ENCODE results near the gene NELFA. TPM values are rescaled to one million over a fixed set of nuclear protein-coding genes. Genes with fewer than 3 reads are reported as not detected.
"Not testable (repeated sequence)": the region's sequence is repeated elsewhere in the genome, so short reads cannot be mapped to it uniquely, and the experiment has no call there.

The NELFA gene
- total RNA-seq, 1 donor, result 19.9 TPM

DNA sequence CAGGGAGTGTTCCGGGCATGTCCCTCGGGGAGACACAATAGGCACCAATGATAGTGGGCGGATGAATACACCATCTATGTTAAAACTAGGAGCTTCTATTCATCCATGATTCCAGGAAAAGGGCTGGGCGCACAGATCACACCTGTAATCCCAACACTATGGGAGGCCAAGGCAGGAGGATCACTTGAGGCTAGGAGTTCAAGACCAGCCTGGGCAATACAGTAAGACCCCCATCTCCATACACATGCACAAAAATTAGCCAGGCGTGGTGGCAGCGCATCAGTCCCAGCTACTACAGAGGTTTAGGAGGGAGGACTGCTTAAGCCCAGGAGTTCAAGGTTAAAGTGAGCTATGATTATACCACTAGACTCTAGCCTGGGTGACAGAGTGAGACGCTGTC lies 2.4 kb downstream of the NELFA start:
- Histone ChIP-seq H2AFZ (ENCODE audit: low read length) (no peak overlapping the region), H4K20me1 (ENCODE audit: insufficient read depth, low read length) (peaks cover 28% of the 10 kb centered on the region), H3K9me3 (ENCODE audit: low read depth, low read length) (no peaks in the 10 kb centered on the region), H3K4me2 (ENCODE audit: insufficient read depth, low read length) (no peak overlapping the region), H3K4me1 (ENCODE audit: insufficient read depth, low read length) (peaks cover 5% of the 10 kb centered on the region), H3K27ac (ENCODE audit: low read depth, low read length) (no peak overlapping the region), H3K79me2 (ENCODE audit: insufficient read depth, low read length) (peaks cover 65% of the 10 kb centered on the region), H3K27me3 (ENCODE audit: insufficient read depth, low read length) (no peaks in the 10 kb centered on the region), H3K36me3 (ENCODE audit: insufficient read depth, low read length) (peaks cover 15% of the 10 kb centered on the region), H3K4me3 (ENCODE audit: insufficient read depth, low read length) (no peak overlapping the region)
- no peak for DNase-seq (ENCODE audit: insufficient read length, low spot score, missing footprints)
- TF ChIP-seq, protein P1, sequence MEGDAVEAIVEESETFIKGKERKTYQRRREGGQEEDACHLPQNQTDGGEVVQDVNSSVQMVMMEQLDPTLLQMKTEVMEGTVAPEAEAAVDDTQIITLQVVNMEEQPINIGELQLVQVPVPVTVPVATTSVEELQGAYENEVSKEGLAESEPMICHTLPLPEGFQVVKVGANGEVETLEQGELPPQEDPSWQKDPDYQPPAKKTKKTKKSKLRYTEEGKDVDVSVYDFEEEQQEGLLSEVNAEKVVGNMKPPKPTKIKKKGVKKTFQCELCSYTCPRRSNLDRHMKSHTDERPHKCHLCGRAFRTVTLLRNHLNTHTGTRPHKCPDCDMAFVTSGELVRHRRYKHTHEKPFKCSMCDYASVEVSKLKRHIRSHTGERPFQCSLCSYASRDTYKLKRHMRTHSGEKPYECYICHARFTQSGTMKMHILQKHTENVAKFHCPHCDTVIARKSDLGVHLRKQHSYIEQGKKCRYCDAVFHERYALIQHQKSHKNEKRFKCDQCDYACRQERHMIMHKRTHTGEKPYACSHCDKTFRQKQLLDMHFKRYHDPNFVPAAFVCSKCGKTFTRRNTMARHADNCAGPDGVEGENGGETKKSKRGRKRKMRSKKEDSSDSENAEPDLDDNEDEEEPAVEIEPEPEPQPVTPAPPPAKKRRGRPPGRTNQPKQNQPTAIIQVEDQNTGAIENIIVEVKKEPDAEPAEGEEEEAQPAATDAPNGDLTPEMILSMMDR (IDR thresholded peaks at IDR 0.05; ENCODE audit: extremely low read depth, low read depth, low read length), result no peak

DNA sequence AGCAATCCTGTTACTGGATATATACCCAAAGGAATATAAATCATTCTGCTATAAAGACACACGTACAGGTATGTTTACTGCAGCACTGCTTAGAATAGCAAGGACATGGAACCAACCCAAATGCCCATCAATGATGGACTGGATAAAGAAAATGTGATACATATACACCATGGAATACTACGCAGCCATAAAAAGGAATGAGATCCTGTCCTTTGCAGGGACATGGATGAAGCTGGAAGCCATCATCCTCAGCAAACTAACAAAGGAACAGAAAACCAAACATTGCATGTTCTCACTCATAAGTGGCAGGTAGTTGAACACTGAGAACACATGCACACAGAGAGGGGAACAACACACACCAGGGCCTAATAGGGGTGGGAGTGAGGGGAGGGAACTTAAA lies 5.4 kb downstream of the NELFA start:
- H4K20me1 ChIP-seq (ENCODE audit: insufficient read depth, low read length), result peaks cover 28% of the 10 kb centered on the region
- H3K27me3 ChIP-seq (ENCODE audit: insufficient read depth, low read length), result not testable (repeated sequence)
- peaks cover 90% of the 10 kb centered on the region for H3K79me2 ChIP-seq (ENCODE audit: insufficient read depth, low read length)

GRCh38 chr4:1999308-1999707 lies 9.5 kb downstream of the NELFA start:
- peaks cover 15% of the 10 kb centered on the region for H3K36me3 ChIP-seq (ENCODE audit: insufficient read depth, low read length)
- not testable (repeated sequence) for DNase-seq (ENCODE audit: insufficient read length, low spot score, missing footprints); H3K9me3 ChIP-seq (ENCODE audit: low read depth, low read length); H3K4me2 ChIP-seq (ENCODE audit: insufficient read depth, low read length); H2AFZ ChIP-seq (ENCODE audit: low read length); H3K27ac ChIP-seq (ENCODE audit: low read depth, low read length); H3K4me1 ChIP-seq (ENCODE audit: insufficient read depth, low read length); H3K4me3 ChIP-seq (ENCODE audit: insufficient read depth, low read length); H3K27me3 ChIP-seq (ENCODE audit: insufficient read depth, low read length)
- peaks cover 21% of the 10 kb centered on the region for H4K20me1 ChIP-seq (ENCODE audit: insufficient read depth, low read length)
- peaks cover 86% of the 10 kb centered on the region for H3K79me2 ChIP-seq (ENCODE audit: insufficient read depth, low read length)

More for the DNA sequence above, 5.4 kb downstream of the NELFA start:
- not testable (repeated sequence) for H2AFZ ChIP-seq (ENCODE audit: low read length); H3K4me3 ChIP-seq (ENCODE audit: insufficient read depth, low read length); H3K9me3 ChIP-seq (ENCODE audit: low read depth, low read length); H3K27ac ChIP-seq (ENCODE audit: low read depth, low read length); DNase-seq (ENCODE audit: insufficient read length, low spot score, missing footprints); H3K4me1 ChIP-seq (ENCODE audit: insufficient read depth, low read length); H3K4me2 ChIP-seq (ENCODE audit: insufficient read depth, low read length)
- H3K36me3 ChIP-seq (ENCODE audit: insufficient read depth, low read length), result peaks cover 15% of the 10 kb centered on the region

DNA sequence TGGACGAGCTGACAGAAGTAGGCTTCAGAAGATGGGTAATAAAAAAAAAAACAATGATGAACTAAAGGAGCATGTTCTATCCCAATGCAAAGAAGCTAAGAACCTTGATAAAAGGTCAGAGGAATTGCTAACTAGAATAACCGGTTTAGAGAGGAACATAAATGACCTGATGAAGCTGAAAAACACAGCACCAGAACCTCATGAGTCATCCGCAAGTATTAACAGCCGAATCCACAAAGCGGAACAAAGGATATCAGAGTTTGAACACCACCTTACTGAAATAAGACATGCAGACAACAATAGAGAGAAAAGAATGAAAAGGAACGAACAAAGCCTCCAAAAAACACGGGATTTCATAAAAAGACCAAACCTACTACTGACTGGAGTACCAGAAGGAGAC lies 10.5 kb downstream of the NELFA start:
- Histone ChIP-seq H3K36me3 (ENCODE audit: insufficient read depth, low read length) (peaks cover 8% of the 10 kb centered on the region), H4K20me1 (ENCODE audit: insufficient read depth, low read length) (peaks cover 16% of the 10 kb centered on the region), H3K79me2 (ENCODE audit: insufficient read depth, low read length) (peaks cover 84% of the 10 kb centered on the region), H3K4me1 (ENCODE audit: insufficient read depth, low read length) (no peaks in the 10 kb centered on the region), H3K9me3 (ENCODE audit: low read depth, low read length) (no peaks in the 10 kb centered on the region), H3K27ac (ENCODE audit: low read depth, low read length) (no peak overlapping the region), H3K27me3 (ENCODE audit: insufficient read depth, low read length) (no peaks in the 10 kb centered on the region), H3K4me2 (ENCODE audit: insufficient read depth, low read length) (no peak overlapping the region), H3K4me3 (ENCODE audit: insufficient read depth, low read length) (no peak overlapping the region), H2AFZ (ENCODE audit: low read length) (no peak overlapping the region)
- TF ChIP-seq, protein P1 (IDR thresholded peaks at IDR 0.05; ENCODE audit: extremely low read depth, low read depth, low read length), result no peak
- no peak for DNase-seq (ENCODE audit: insufficient read length, low spot score, missing footprints)

DNA sequence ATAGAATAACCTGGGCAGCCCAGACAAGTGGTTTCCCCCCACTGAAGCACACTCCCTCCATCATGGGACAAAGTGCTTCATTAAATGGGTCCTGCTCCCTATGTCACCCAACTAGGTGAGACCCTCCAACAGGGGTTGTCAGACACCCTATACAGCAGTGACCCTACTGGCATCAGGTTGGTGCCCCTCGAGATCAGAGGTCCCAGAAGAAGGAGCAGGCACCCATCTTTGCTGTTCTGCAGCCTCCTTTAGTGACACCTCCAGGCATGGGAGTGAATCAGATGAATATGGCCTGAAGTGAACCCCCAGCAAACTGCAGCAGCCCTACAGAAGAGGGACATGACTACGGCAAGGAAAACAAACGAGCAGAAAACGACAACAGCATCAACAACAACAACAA lies 11.1 kb downstream of the NELFA start:
- TF ChIP-seq, protein P1 (IDR thresholded peaks at IDR 0.05; ENCODE audit: extremely low read depth, low read depth, low read length), result no peak
- H3K27ac ChIP-seq (ENCODE audit: low read depth, low read length), result no peak overlapping the region
- H3K4me1 ChIP-seq (ENCODE audit: insufficient read depth, low read length), result no peaks in the 10 kb centered on the region
- H3K4me2 ChIP-seq (ENCODE audit: insufficient read depth, low read length), result no peak overlapping the region
- no peaks in the 10 kb centered on the region for H3K9me3 ChIP-seq (ENCODE audit: low read depth, low read length)
- no peak overlapping the region for H3K4me3 ChIP-seq (ENCODE audit: insufficient read depth, low read length)
- H3K27me3 ChIP-seq (ENCODE audit: insufficient read depth, low read length), result no peaks in the 10 kb centered on the region
- no peak for DNase-seq (ENCODE audit: insufficient read length, low spot score, missing footprints)
- H4K20me1 ChIP-seq (ENCODE audit: insufficient read depth, low read length), result peaks cover 15% of the 10 kb centered on the region
- H3K36me3 ChIP-seq (ENCODE audit: insufficient read depth, low read length), result peaks cover 7% of the 10 kb centered on the region
- peaks cover 83% of the 10 kb centered on the region for H3K79me2 ChIP-seq (ENCODE audit: insufficient read depth, low read length)
- no peak overlapping the region for H2AFZ ChIP-seq (ENCODE audit: low read length)
